OCI-LY3 (cell line): ENCODE data around the gene MTHFD1L.

Experiments
- CTCF ChIP-seq: fragments of 200-600, 300-600 bp; sonication (generic); IDR thresholded peaks from 2 replicates; pipeline ENCODE4 v1.5.1; 2014; ENCODE audit warnings: antibody characterized with exemption, low read length, low read depth
- EZH2phosphoT487 ChIP-seq: fragments of 200-600 bp; shearing (Covaris generic); IDR thresholded peaks from 2 replicates; pipeline ENCODE4 v1.6.1; 2018; ENCODE audit warnings: antibody characterized with exemption, mixed run types, low read depth

DNA sequence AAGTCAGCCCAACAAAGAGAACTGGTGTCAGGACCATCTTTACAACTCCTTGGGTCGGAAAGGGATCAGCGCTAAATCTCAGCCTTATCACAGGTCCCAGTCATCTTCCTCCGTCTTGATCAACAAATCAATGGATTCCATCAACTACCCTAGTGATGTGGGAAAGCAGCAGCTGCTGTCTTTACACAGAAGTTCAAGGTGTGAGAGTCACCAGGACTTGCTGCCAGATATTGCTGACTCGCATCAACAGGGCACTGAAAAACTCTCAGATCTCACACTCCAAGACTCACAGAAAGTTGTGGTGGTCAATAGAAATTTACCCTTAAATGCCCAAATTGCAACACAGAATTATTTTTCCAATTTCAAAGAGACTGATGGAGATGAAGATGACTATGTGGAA, 25.3 kb upstream of the MTHFD1L start:
- no peak for TF ChIP-seq CTCF
- no peak for TF ChIP-seq EZH2phosphoT487
